Activated gamma-delta T cell (primary cell): Measurements from ENCODE around the gene ACTR3C.
"Not testable (repeated sequence)": the region's sequence is repeated elsewhere in the genome, so short reads cannot be mapped to it uniquely, and the experiment has no call there.

Experiments
- DNase-seq: peaks from one replicate; lab custom pipeline; 2025; lab: John Stamatoyannopoulos, UW

The ACTR3C gene

DNA sequence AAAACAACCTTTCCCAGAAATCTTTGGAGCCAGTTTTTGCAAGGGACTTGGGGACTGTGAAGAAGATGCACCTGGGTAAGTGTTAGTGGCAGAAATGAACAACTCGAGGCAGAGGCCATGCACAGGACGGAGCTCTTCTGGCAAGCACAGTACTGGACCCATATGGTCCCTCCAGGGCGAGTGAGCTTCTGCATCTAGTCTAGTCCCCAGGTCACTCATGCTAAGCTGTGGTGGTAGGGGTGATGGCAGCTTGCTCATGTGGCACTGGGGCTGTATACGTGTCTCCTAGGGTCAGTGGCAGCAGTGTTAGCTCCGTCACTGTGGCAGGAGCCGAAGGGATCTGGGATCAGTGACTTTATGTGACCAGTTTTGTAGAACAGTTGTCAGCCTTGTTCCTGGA lies 9.5 kb downstream of the ACTR3C start:
- no peak for DNase-seq

- no peak for DNase-seq
Measured at GRCh38 chr7:150313367-150313809, 10.0 kb downstream of the ACTR3C start.

DNA sequence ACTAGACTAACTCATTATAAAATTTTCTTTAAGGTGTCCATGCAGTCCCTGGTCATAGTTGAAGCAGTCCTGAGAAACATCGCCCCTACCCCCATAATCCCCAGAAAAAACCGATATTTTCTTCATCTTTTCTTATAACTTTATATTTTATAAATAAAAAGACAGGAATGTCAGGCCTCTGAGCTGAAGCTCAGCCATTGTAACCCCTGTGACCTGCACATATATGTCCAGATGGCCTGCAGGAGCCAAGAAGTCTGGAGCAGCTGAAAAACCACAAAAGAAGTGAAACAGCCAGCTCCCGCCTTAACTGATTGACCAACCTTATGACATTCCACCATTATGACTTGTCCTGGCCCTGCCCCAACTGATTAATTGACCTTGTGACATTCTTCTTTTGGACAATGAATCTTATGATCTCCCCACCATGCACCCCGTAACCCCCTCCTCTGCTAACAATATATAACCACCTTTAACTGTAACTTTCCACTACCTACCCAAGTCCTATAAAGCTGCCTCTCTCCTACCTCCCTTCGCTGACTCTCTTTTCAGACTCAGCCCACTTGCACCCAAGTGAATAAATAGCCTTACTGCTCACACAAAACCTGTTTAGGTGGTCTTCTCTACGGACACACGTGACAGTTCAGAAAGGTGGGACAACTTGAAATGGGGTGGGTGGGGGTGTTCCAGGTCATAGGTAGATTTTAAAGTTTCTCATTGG lies 10.5 kb downstream of the ACTR3C start:
- DNase-seq: not testable (repeated sequence)

- DNase-seq: no peak
Measured at GRCh38 chr7:150311711-150312110, 11.6 kb downstream of the ACTR3C start.

DNA sequence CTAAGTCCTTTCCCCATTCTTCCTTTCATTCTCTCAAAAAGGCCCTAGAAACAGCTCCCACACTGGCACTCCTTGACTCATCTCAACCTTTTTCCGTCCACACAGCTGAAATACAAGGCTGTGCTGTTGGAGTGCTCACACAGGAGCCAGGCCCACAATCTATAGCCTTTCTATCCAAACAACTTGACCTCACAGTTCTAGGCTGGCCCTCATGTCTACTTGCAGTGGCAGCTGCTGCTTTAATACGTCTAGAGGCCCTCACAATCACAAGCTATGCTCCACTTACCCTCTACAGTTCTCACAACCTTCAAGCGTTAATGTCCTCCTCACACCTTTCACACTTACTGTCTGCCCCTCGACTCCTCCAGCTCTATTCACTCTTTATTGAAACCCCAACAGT lies 12.2 kb downstream of the ACTR3C start:
- DNase-seq: no peak

DNA sequence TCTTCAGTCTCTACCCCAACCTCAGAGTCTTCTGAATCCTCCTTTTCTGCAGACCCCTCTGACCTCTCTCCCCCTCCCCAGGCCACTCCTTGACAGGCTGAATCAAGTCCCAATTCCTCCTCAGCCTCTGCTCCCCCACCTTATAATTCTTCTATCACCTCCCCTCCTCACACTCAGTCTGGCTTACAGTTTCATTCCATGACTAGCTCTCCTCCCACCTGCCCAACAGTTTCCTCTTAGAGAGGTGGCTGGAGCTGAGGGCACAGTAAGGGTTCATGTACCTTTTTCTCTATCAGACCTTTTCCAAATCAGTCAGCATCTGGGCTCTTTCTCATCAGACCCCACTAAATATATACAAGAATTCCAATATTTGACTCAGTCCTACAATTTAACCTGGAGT lies 14.8 kb downstream of the ACTR3C start:
- DNase-seq: no peak

DNA sequence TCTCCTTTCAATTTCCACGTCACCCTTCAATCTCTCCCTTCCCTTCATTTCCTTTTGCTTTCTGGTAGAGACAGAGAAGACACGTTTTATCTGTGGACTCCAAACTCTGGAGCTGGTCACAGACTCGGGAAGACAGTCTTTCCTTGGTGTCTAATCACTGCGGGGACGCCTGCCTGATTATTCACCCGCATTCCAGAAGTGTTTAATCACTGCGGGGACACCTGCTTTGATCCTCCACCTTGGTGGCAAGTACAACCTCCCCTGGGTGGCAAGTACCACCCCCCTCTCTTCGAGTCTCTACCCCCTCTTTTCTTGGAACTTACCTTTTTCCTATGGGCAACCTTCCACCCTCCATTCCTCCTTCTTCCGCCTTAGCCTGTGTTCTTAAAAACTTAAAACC lies 15.4 kb downstream of the ACTR3C start:
- DNase-seq: no peak

DNA sequence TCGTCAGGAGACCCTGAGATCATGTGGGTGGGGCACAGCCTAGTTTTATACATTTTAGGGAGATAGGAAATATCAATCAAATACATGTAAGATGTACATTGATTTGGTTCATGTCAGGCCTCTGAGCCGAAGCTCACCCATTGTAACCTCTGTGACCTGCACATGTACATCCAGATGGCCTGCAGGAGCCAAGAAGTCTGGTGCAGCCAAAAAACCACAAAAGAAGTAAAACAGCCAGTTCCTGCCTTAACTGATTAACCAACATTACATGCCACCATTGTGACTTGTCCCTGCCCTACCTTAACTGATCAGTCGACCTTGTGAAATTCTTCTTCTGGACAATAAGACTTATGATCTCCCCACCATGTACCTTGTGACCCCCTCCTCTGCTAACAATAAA lies 16.2 kb downstream of the ACTR3C start:
- no peak for DNase-seq

GRCh38 chr7:150306377-150306776 lies 17.0 kb downstream of the ACTR3C start:
- DNase-seq: not testable (repeated sequence)

DNA sequence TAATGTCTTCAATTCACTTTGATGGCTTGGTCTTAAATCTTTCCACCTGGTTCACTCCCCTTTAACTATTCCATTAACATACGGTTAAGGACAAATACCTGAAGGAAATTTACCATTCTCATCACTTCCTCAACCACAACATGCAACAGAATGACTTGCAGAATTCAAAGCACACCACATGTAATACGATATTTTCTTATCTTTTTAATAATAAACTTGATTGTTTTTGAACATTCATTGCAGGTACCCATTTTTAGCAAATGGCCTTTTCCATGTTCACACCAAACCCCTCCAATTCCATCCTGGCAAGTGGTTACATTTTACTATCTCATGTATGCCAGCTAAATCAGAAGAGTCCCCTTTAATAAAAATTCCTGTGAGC lies 17.5 kb downstream of the ACTR3C start:
- not testable (repeated sequence) for DNase-seq

DNA sequence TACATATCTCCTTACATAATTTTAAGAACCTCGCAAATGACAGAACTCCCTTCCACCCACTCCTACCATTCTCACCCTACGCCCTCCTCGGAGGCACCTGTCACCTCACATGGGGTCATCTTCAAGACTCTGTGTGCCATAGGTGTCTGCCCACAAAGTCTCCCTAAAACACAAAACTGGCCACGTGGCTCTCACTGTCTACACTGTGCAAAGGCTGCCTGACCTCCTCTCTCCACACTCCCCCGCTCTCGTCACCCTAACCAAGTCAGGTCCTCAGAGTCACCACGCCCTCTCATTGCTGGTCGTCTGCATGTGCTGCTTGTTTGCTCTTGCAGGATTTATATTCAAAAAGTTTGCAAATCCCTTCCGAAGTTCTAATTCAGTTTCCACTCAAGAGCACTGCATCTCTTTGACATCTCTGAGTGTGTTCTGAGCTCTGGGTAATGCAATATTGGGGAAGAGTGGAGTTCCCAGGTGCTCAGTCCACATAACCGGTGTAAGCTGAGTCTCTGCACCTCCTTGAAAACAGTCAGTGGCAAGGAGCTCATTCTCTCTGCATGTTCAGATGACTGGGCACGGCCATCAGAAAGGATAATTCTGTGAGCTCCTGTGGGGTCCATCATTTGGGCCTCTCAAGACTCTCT lies 18.0 kb downstream of the ACTR3C start:
- not testable (repeated sequence) for DNase-seq

GRCh38 chr7:150304499-150305258 lies 18.7 kb downstream of the ACTR3C start:
- not testable (repeated sequence) for DNase-seq

DNA sequence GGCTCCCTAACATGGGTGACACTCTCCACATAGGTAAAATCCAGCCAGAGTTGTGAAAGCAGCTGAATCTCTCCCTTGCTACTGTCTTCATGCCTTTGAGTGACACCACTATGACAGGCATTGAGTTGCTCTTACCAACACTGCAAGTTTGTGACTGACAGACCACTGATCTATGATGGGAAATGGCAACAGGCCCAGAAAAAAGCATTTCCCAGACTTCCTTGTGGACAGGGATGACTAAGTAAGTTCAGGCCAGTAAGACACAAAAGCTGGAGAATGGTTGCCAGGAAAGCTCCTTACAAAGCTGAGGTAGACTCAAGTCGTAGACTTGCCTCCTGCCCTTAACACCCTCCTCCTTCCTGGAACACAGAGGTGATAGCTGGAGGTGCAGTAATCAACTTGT lies 20.4 kb downstream of the ACTR3C start:
- DNase-seq: not testable (repeated sequence)

DNA sequence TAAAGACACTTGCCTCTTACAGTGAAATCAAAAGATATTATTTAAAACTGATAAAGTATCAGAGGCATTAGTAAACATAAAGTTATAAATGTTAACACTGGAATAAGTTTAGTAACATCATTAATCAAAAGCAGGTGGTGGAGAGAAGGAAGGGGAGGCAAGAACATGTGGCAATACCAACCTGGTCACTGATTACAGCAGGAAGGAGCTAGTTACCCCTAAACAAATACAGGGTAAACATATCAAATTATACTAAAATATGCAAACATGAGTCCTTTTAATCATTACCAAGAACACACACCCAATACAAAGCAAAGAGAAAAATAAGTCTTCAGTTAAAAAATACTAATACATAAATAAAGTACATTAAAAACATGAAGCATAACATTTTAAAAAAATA lies 25.4 kb downstream of the ACTR3C start:
- not testable (repeated sequence) for DNase-seq

- DNase-seq: not testable (repeated sequence)
Measured at GRCh38 chr7:150296802-150297201, 26.5 kb downstream of the ACTR3C start.

GRCh38 chr7:150295614-150296013 lies 27.7 kb downstream of the ACTR3C start:
- not testable (repeated sequence) for DNase-seq

DNA sequence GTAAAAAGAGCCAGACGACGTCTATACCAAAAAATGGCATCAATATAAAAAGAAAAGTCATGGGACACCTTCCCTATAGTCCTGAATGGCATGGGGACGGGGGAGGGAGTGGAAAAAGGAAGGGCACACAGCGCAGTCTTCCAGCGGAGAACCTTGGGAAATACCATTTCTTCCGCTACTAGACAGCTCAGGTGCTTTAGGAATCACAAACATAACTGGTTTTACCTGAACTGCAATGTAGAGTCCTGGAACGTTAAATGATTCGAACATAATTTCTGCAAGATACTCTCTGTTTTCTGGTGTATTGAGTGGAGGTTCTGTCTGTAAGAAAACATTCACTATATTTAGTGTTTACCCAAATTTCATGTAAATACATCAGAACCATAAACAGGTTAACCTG lies 28.3 kb downstream of the ACTR3C start:
- DNase-seq: not testable (repeated sequence)

GRCh38 chr7:150290317-150290716 lies 33.0 kb downstream of the ACTR3C start:
- not testable (repeated sequence) for DNase-seq

DNA sequence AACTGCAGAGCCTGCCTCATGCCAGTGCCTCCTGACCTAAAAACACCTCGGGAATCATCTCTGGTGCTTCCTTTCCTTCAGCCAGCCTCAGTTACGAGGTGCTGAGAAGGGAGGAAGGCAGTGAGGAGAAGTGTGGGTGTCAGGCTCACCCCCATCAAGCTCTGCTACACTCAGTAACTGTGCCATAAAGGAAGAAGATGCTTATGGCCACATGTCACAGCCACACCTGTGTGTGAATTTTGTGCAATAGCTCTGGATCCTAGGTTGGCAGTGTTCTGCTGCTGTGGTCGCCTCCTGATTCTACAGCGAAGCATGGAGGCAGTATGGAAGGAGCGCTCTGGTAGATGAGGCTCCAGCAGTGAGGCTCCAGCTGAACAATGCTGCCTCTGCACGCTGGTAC lies 34.5 kb downstream of the ACTR3C start:
- not testable (repeated sequence) for DNase-seq

DNA sequence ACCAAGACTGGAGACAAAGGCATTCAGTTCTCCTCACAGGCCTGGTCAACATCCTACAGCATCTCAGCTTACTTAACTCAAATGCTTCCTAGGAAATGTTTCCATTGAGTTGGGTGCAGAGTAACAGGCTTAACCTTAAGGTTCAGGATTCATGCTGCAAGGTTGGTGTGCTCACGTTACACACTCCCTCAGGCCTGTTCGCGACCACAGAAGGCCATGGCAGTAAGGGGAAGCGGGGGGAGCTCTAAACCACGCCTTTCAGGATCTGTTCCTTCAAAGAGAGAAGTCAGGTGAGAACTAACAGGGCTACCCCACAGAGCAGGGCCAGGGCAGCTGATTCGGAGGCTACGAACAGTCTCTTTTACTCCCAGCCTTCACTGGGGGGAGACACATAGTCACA lies 35.5 kb downstream of the ACTR3C start:
- not testable (repeated sequence) for DNase-seq

GRCh38 chr7:150285849-150286754 lies 37.2 kb downstream of the ACTR3C start:
- DNase-seq: not testable (repeated sequence)

GRCh38 chr7:150283608-150284007 lies 39.7 kb downstream of the ACTR3C start:
- DNase-seq: not testable (repeated sequence)
